Measurements from ENCODE around the gene LDLRAD3. TPM values are rescaled to one million over a fixed set of nuclear protein-coding genes. Genes with fewer than 3 reads are reported as not detected.
"Not testable (repeated sequence)": the region's sequence is repeated elsewhere in the genome, so short reads cannot be mapped to it uniquely, and the experiment has no call there.

The LDLRAD3 gene, protein sequence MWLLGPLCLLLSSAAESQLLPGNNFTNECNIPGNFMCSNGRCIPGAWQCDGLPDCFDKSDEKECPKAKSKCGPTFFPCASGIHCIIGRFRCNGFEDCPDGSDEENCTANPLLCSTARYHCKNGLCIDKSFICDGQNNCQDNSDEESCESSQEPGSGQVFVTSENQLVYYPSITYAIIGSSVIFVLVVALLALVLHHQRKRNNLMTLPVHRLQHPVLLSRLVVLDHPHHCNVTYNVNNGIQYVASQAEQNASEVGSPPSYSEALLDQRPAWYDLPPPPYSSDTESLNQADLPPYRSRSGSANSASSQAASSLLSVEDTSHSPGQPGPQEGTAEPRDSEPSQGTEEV
- 22.1 and 26.2 TPM in 2 replicates for total RNA-seq

DNA sequence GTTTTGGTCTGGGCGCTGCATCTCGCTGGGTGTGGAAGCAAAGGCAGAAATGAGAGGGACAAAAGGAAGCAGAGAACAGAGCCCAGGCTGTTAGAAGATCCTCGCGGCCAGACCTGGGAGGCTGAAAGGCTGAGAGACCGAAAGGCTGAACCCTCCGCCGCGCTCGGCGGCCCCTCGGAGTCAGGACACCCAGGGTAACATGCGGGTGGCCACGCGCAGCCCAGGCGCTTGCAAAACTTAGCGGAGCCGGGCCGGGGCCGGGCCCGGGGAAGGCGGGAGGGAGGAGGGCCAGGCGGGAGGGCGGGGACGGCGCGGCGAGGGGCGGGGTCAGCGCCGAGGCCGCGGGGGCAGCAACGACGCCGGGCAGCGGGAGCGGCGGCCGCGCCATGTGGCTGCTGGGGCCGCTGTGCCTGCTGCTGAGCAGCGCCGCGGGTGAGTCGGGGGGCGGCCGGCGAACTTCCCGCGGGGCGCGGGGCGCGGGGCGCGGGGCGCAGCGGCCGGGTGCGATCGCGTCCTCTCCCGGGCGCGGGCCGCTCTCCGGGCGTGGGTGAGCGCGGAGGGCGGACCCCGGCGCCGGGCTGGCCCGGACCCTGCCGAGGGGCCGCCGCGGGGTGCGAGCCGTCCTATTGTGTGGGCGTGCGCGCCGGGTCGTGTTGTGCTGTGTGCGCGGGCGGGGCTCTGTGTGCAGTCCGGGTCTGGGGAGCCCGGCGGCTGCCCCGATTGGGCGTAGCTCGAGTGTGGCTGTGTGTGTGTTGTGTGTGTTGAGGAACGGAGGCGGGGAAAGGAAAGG, at the start of gene LDLRAD3:
Gene LDLRAD3 (plus strand): TSS at position 350 of the 790 bp plus-strand sequence. CDS start 37 bp downstream, at position 387.
- no peak for DNase-seq (ENCODE audit: extremely low read depth, low read depth, low spot score)

DNA sequence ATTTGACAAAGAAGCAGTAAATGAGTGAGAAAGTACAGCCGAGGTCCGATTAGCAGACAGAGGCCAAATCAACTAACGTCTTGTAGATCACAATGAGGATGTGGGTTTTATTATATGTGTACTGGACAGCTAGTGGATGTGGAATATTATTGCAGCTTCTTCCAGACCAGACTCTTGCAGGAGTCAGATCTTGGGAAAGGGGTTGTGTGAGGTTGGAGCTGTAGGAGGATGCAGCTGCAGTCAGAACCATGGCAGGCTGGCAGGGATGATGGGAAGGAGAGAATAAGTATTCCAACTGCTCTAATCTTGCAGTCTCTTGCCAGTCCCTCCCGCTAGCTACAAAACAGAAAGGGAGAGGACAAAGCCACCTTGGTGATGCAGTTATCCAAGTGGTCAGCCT, 46.8 kb upstream of the LDLRAD3 start:
- DNase-seq (ENCODE audit: extremely low read depth, low read depth, low spot score) = no peak

DNA sequence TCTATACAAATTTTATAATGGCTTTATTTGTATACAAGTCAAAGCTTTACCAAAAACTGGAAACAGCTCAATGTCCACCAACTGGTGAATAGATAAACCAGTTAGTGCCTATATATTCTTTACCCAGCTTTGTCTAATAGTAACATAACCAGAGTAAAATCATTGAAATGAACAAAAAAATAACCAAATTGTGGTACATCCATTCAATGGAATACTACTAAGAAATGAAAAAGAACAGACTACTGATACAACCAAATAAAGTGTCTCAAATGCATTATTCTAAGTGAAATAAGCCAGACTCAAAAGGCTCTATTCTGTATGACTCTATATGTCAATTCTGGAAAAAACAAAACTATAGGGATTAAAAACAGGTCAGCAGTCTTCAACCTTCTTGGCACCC, 40.9 kb upstream of the LDLRAD3 start:
- DNase-seq (ENCODE audit: extremely low read depth, low read depth, low spot score) = no peak

DNA sequence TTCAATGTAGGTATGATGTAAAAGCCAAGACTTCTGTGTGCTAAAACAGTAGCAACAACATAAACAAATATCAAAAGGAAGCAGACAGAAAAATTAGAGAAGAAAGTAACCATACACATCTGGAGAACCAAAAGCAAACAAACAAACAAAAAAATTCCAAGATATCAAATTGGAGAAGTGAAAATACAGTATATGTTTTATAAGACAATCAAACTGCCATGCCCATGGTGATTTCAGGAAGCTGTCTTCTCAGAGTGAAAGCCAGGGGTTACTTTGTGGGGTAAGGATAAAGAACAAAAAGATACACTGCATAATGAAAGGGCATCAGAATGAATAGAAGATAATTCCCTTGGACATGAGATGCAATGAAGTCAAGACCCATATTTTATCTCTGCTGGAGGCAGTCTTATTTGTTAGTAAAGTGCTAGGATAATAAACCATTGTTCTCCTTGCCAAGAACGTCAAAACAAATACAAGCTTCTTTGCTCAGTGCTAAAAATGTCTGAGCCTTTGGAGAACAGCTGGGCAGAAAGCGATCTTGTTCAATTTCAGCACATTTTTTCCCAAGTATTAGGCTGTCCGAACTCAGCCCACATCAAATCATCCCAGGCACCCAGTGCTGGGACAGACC, 38.1 kb upstream of the LDLRAD3 start:
- DNase-seq (ENCODE audit: extremely low read depth, low read depth, low spot score) = no peak

DNA sequence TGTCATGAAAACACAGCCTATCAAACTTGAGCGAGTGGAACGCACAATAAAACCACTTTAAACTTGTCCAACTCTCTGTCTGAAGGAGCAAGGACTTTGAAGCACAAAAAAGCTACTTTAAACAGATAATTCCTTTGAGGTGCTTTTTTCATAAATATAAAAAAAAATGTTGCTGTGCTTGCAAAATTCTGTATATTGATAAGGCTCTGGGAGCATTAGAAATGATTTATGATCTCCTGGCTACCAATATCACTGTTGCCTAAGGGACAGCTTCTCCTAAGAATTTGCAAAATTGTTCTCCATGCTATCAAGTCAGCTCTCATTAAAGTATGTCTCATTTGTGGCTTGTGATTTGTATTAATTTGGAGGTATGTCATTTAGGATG, 37.6 kb upstream of the LDLRAD3 start:
- no peak for DNase-seq (ENCODE audit: extremely low read depth, low read depth, low spot score)

DNA sequence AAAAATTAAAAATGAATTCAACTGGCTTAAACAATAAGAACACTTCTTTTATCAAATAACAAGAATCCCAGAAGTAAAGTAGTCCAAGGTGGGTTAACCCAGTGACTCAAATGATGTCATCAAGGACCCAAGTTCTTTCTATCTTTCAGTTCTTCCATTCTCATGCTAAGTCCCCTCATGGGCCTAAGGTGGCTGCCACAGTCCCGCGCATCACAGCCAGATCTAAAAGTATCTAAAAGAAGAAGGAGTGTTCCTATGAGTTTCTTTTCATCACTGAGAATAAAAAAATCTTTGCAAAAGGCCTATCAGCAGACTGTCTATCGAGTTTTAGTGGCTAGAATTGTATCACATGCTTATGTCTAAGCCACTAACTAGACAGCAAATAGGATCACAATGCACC, 37.2 kb upstream of the LDLRAD3 start:
- no peak for DNase-seq (ENCODE audit: extremely low read depth, low read depth, low spot score)

DNA sequence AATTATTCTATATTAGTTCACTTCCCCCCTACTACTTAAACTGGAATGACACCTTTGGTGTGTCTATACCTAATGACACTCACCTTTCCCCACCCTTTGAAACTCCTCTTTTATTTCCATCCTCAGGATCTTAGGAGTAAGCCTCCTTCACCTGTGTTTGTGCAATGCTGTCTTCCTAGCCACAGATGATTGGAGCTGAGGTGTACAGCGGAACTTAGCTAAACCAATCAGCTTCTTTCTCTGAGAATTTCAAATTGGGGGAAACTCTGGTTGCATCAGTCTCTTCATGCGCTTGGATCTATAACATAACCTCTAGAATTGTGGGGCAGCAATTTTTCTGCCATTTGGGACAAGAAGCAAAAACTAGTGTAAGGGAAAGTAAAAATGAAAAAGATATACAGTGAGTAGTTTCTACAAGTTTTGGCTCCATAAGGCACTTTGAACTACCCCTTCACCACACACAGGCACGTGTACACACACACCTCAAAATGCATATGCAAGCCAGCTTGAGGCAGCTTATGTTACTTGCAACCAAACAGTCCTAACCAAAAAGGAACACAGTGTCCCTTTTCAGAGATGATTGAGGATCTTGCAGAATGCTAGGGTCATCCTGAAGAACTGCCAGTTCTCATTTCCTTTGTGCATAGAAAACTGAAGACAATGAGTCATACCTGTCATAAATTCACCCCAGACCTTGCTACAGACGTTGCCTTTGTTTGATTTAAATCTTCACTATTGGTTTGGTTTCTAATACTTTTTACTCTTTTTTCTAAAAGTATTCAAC, 36.0 kb upstream of the LDLRAD3 start:
- peak; percentile 45 for DNase-seq (ENCODE audit: extremely low read depth, low read depth, low spot score)

DNA sequence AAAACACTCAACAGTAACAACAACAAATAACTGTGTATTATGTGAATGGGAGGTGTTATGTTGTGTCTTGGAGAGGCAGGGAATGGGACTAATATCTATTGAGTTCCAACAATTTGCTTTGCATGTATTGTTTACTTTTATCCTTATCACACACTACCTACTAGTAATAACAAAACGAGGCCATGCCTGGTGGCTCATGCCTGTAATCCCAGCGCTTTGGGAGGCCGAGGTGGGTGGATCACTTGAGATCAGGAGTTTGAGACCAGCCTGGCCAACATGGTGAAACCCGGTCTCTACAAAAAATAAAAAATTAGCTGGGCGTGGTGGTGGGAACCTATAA, 35.5 kb upstream of the LDLRAD3 start:
- DNase-seq (ENCODE audit: extremely low read depth, low read depth, low spot score) = not testable (repeated sequence)

DNA sequence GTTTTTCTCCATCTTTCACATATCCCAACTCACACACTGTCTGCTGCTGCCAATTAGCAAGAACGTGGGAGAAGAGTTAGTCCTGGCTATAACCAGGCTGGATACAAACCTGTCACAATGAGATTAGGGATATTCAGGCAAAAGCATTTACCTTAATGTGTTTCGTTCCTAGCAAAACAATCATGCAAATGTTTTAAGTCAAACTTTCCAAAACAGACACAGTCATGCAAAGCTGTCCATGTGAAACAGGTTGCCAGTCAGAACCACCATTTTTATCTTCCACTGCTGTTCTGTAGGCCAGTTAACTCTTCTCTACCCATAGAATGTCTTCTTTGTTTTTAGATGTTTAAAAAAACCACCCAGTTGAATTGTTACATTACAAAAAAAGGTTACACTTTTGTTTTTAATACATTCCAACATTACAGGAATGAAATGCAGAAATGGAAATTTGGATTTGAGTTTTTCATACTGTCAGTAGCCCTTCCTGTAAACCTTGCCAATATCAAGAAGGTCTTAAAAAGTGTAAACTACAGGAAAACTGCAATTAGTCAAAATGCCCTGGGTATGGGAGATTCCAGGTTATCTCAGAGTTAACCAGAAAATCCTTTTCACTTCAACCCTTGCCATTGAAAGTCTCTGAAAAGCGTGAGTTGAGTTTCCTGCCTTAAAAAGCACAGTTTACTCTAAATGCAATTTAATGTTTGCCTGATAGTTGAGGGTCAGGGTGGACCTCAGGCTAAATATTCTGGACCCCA, 34.2 kb upstream of the LDLRAD3 start:
- no peak for DNase-seq (ENCODE audit: extremely low read depth, low read depth, low spot score)

DNA sequence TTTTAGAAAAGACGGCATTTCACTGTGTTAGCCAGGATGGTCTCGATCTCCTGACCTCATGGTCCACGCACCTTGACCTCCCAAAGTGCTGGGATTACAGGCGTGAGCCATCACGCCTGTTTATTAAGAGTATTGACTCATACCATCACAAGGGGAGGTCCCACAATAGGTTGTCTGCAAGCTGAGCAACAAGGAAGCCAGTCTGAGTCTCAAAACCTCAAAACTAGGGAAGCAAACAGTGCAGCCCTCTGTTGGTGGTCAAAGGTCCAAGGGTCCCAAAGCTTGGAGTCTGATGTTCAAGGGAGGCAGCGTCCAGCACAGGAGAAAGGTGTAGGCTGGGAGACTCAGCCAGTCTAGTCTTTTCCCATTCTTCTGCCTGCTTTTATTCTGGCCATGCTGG, 32.8 kb upstream of the LDLRAD3 start:
- DNase-seq (ENCODE audit: extremely low read depth, low read depth, low spot score) = no peak

DNA sequence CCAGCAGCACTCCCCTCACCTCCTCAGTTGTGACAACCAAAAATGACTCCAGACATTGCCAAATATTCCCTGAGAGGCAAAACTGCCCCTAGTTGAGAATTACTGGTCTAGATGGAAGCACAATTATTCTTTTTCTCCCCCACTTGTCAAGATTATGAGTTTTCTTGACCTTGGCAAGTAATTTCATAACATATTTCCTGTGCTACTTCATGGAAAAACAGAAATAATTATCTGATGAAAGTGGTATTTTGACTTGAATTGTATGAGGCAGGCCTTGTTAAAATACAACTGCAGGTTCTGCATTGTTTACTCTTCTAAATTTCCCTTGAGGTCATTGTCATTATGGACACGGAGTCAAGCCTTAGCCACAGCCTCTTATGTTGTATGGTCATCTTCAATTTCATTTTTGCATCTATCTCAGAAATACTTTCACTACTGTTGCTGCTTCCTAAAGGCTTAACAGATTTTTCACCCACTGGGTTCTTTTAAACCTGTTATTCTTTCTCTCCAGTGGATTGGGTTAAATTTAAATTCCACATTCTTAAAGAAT, 32.2 kb upstream of the LDLRAD3 start:
- DNase-seq (ENCODE audit: extremely low read depth, low read depth, low spot score) = no peak

DNA sequence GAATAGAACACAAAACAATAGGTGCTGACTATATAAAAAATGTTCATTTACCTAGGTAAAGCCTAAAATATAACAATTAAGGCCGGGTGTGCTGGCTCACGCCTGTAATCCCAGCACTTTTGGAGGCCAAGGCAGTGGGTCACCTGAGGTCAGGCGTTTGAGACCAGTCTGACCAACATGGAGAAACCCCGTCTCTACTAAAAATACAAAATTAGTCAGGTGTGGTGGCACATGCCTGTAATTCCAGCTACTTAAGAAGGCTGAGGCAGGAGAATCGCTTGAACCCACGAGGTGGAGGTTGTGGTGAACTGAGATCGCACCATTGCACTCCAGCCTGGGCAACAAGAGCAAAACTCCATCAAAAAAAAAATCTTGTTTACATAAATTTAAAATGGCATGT, 31.4 kb upstream of the LDLRAD3 start:
- DNase-seq (ENCODE audit: extremely low read depth, low read depth, low spot score) = not testable (repeated sequence)

DNA sequence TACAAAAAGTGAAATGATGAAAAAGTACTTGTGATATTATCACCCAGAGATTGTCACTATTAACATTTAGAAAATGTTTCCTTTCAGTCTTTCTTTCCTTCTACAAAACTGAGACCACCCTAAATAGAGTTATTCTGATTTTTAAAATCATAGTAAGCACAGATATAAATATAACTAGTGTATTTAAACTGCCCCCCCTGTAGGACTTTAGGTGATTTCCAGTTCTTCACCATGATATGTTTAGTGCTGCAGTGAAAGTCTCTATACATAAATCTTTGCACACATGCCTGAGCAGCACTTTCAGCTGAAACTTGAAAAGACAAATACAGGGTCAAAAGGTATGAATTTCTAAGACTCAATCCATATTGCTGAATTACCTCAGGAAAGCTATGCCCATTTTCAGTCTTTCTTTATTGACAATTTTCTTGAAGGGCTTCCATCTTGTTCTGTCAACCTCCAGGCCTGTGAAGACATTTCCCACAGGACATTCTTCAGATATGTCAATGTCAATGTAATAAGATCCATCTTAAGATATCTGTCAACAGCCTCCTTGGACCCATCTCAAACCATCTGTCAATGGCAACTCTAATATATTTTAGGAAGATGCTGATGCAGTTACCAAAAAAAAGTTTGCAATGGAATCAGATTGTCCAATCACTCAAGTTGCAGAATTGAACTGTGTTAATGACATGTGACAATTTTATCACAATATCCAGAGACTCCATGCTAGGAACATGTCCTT, 30.8 kb upstream of the LDLRAD3 start:
- no peak for DNase-seq (ENCODE audit: extremely low read depth, low read depth, low spot score)

DNA sequence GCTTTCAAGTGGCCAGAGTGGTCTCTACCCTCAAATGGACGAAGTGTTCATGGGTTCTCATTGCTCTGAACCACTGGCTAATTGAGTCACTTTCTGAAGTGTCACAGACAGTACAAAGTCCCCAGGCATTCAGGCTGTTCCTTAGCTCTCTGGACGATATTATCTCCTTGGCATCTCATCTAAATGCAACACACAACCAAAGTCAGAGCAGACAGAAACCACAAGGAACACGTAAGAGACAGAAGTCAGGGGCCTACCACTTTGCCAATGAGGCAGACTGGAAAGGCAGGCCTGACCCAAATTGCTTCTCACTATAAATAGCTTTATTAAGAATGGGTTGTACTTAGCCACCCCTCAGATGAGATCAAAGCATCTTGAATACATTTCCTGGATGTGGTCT, 29.0 kb upstream of the LDLRAD3 start:
- no peak for DNase-seq (ENCODE audit: extremely low read depth, low read depth, low spot score)

DNA sequence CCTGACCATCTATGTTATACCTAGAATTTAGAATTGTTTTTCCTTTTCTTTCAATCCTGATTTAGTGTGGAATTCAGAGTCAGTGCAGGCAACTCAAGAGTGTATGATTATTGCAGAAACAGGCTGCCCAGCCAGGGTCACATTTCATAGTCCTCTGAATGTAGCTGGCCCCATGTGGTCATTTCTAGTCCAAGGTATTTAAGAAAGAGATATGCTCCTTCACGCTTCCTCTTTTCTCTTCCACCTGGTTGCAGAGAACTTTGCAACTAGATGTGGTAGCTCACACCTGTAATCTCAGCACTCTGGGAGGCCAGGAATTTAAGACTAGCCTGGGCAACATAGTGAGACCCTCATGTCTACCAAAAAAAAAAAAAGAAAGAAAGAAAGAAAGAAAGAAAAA, 27.6 kb upstream of the LDLRAD3 start:
- DNase-seq (ENCODE audit: extremely low read depth, low read depth, low spot score) = no peak

DNA sequence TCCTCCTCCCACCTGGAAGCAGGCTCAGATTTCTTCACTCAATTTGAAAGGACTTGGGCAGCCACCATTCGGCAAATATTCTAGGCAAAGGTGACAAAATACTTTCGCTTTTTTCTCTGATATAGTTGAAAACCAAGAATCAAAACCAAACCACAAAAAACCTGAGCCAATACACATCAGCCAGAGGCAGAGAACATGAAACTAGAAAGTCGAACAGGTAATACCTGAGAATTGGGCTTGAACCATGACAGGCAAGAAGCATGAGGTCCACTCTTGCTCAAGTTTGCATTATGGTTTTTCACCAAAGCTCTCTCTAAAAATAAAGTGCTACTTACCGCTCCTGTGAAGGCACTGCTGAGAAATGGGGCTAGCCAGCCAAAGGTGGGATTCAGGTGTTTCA, 26.2 kb upstream of the LDLRAD3 start:
- DNase-seq (ENCODE audit: extremely low read depth, low read depth, low spot score) = no peak

DNA sequence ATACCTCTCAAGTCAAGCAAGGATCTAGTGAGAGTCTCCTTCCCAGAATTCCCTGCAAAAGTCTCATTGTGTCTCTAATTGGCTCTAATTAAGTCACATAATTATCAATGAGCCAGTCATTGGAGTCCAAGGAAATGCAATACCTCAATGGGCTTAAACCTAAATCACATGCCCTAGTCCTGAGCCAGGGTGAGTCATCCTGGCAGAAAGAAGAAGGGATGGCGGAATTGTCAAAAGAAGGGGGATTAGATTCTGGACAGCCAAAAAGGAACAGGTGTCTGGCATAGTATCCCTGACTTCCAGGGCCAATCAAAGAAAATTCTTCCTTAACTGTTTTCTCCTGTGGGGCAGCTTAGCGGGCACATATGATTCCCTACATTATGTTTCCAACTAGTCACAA, 25.1 kb upstream of the LDLRAD3 start:
- DNase-seq (ENCODE audit: extremely low read depth, low read depth, low spot score) = no peak

DNA sequence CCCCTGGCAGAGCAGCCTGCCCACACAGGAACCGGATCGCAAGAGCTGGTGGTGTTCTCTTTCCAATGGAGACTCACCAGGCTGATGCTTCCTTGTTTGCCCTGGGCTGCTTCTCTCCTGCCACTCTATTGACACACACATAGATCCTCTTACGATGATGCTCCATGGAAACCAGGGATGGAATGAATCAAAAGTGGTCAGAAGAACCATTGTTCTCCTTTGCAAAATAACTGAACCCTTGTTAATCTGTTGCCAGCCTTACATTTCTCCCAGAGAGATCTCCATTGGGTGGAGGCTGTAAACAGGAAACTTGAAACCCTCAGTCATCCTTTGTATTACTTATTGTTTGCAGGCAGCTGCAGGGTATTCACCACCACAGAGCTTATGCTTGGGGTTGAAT, 24.6 kb upstream of the LDLRAD3 start:
- DNase-seq (ENCODE audit: extremely low read depth, low read depth, low spot score) = no peak

DNA sequence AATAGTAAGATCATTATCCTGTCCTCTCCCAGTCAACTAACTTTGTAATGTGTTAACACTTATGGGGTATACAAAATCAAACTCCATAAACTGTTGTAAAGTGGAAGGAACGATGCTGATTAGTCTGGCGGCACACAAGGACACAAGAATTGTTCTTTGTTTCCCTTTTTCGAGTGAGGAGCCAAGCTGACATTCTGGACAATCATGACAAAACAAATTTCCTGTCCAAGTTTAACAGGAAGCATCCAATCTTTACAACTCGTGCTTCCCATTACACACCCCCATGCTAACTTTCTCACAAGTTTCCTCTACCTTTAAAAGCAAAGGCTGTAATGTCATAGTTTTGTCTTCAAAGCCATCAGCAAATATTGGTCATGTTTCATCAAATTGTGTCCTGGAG, 20.4 kb upstream of the LDLRAD3 start:
- DNase-seq (ENCODE audit: extremely low read depth, low read depth, low spot score) = no peak

All from glomerular endothelial cell (primary cell).